ENCODE results near the gene MRPL12. TPM values are rescaled to one million over a fixed set of nuclear protein-coding genes. Genes with fewer than 3 reads are reported as not detected.

MRPL12 gene
- total RNA-seq (10 to 100 TPM; 21.9 to 25.6 TPM), polyA plus RNA-seq (10 to 100 TPM; 42.5 to 47.5 TPM)

DNA sequence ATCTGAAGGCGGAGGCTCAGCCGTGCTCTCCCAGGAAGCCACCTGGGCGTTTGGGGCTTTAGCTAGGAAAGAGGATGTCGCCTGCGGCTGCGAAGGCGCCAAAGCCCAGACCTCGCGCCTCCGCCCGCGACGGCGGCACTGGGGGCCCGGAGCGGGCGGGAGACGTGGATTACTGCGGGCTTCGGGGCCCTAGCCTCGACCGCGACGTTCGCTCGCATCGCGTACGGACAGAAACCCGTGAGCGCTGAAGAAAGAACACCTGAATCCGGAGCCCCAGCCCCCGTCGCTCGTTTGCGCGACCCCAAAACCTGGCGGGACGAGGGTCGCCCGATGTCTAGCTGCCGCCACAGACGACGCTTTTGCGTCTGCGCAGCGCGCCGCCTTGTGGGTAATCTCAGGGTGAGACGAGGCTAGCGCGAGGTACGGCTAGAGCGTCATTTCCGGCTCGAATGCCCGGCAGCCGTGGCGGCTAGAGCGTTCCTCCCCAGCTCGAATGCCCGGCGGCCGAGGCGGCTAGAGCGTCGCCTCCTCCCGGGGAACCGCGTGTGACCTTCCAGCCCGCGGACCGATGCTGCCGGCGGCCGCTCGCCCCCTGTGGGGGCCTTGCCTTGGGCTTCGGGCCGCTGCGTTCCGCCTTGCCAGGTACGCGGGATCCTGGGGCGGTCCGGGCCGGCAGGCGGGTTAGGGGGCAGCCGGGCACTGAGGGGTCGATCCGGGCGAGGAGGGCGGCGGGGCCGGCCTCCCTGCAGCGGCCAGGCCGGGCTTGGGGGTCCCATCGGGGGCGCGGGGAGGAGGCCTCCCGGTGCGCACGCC, at the start of gene MRPL12:
Gene MRPL12, plus strand, starts transcription at position 434 of the 813 bp plus-strand sequence. Its CDS starts 135 bp downstream, at position 569.
- Mint-ChIP-seq H3K27ac (peak within 1 kb of the TSS; percentile 92 to 97 (median 94)), H3K4me1 (peaks cover 8 to 40% (median 26%) of the 10 kb centered on the region in 4 donors), H3K9me3 (peaks cover 0 to 1% (median 0%) of the 10 kb centered on the region in 8 donors), H3K4me3 (peak within 1 kb of the TSS; percentile 87 to 94 (median 90)), H3K27me3 (no peaks in the 10 kb centered on the region), H3K36me3 (peaks cover 9 to 48% of the 10 kb centered on the region in 2 donors)
- POLR2A ChIA-PET (ENCODE audit: partially characterized antibody): interaction anchor here (0.7 to 4.7 kb wide), 17 partner anchors 8 to 631 kb away, joined by 3 to 67 read pairs (median 4); partner anchors contain the start of genes ACTG1, ARHGDIA, ARL16 and CCDC137
- CTCF ChIA-PET (ENCODE audit: partially characterized antibody): interaction anchor here (1.4 to 2.3 kb wide), 2 partner anchors 28 to 227 kb away, joined by 4 to 9 read pairs; no protein-coding TSS in a partner anchor
- intact Hi-C loops (cut with micrococcal nuclease): loop anchor here (1.0 to 5.0 kb wide), 4 partner anchors 9 to 158 kb away; partner anchors contain the start of genes ARL16, CCDC137, OXLD1 and P4HB
- Histone ChIP-seq H3K27ac (ENCODE audit: low read depth, low read length) (peak within 1 kb of the TSS; percentile 87), H3K27me3 (ENCODE audit: insufficient read depth, low read length) (no peaks in the 10 kb centered on the region), H3K36me3 (ENCODE audit: insufficient read depth, low read length) (peaks cover 18% of the 10 kb centered on the region), H3K4me1 (ENCODE audit: insufficient read depth, low read length) (peaks cover 32% of the 10 kb centered on the region), H3K9me3 (ENCODE audit: control insufficient read depth in 1 of 2, low read length in 2 of 2) (no peaks in the 10 kb centered on the region), H3K4me3 (ENCODE audit: low read length in 2 of 2) (peak within 1 kb of the TSS; percentile 61 to 63)
- DNase-seq: peak; percentile 83 to 89 (median 85)

DNA sequence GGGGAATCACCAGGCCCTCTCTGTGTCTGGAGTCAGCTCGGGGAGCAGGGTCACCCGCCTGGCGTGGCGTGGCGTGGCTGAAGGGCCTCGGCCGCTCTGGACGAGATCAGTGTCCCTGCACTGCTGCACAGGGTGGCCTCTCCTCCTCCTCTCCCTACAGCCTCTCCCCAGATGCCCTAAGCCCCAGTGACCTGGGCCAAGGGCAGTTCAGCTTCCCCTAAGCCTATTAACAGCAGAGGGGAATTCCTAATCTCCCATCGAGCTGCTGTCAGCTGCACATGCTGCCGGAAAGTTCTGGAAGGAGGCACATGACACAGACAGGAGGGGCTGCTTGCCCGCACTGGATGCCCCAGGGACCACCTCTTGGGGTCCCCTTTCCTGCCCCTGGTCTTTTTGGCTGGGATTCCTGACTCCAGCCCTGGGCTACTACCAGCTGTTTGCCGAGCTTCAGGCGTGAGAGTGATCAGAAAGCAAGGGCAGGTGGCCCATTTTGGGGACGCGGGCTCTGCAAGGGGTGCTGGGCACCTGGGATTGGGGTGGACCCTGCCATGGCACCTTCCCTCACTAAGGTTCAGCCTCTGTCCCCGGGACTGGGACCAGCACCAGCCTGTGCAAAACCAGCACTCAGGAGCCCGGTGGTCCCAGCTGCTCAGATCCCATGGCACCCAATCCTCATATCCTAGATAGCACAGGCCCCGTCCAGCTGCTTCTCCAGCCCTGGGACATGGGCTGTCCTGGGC, 47.6 kb upstream of the MRPL12 start:
- Mint-ChIP-seq H3K27me3 (peaks cover 8% of the 10 kb centered on the region in 2 donors), H3K36me3 (no peaks in the 10 kb centered on the region), H3K27ac (no peak overlapping the region), H3K9me3 (no peaks in the 10 kb centered on the region), H3K4me3 (no peak overlapping the region), H3K4me1 (peaks cover 5 to 24% (median 9%) of the 10 kb centered on the region in 4 donors)
- ChIA-PET CTCF (ENCODE audit: partially characterized antibody) (no interaction called here), POLR2A (ENCODE audit: partially characterized antibody) (interaction anchor here (1.1 to 1.2 kb wide), 2 partner anchors 10 to 28 kb away, joined by 3 to 4 read pairs; partner anchors contain the start of genes ARL16 and HGS)
- DNase-seq: no peak
- Histone ChIP-seq H3K4me3 (ENCODE audit: low read length in 2 of 2) (no peak overlapping the region), H3K27ac (ENCODE audit: low read depth, low read length) (no peak overlapping the region), H3K36me3 (ENCODE audit: insufficient read depth, low read length) (no peaks in the 10 kb centered on the region), H3K9me3 (ENCODE audit: control insufficient read depth in 1 of 2, low read length in 2 of 2) (no peaks in the 10 kb centered on the region), H3K4me1 (ENCODE audit: insufficient read depth, low read length) (peaks cover 20% of the 10 kb centered on the region), H3K27me3 (ENCODE audit: insufficient read depth, low read length) (no peaks in the 10 kb centered on the region)
- intact Hi-C loops (cut with micrococcal nuclease): no loop called here

DNA sequence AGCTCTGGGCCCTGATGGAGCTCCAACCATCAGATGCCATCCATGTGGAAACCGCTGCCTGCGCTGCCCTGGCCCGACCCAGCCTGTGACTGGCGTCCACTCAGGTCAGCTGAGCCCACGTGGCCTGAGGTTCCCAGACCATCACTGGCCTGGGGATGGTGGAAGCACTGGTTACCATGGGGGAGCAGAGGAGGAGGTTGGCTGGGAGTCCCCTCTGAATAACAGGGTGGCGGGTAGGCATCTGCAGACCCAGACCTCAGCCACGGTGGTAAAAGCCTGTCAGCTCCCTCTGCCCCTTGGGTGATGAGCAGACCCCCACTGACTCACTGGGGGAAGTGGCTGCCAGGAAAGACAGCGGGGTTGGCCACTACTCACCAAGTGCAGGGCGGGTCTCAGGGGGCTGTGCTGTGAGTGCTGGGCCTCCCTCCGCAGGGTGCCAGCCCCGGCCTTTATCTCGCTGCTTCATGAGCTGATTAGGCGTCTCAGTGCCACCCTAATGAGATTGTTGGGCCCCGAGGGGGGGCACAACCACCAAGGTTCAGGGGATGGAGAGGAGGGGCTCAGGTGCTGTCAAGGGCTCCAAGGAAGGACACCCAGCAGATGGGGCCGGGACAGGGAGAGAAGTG, 46.9 kb upstream of the MRPL12 start, which contains the start of gene PDE6G:
Gene PDE6G, minus strand, starts transcription at position 425 of the 626 bp plus-strand sequence. CDS start 3,237 bp downstream, outside the sequence.
- Histone ChIP-seq H3K9me3 (ENCODE audit: control insufficient read depth in 1 of 2, low read length in 2 of 2) (no peaks in the 10 kb centered on the region), H3K27ac (ENCODE audit: low read depth, low read length) (no peak within 1 kb of the TSS), H3K36me3 (ENCODE audit: insufficient read depth, low read length) (no peaks in the 10 kb centered on the region), H3K4me1 (ENCODE audit: insufficient read depth, low read length) (peaks cover 20% of the 10 kb centered on the region), H3K27me3 (ENCODE audit: insufficient read depth, low read length) (no peaks in the 10 kb centered on the region), H3K4me3 (ENCODE audit: low read length in 2 of 2) (no peak within 1 kb of the TSS)
- no peak for DNase-seq
- Mint-ChIP-seq H3K4me3 (peak within 1 kb of the TSS in 2 of 8 donors; percentile 21 to 27), H3K36me3 (no peaks in the 10 kb centered on the region), H3K27me3 (peaks cover 6 to 8% of the 10 kb centered on the region in 2 donors), H3K27ac (peak within 1 kb of the TSS in 3 of 7 donors; percentile 13 to 65 (median 52)), H3K4me1 (peaks cover 5 to 30% (median 9%) of the 10 kb centered on the region in 4 donors), H3K9me3 (no peaks in the 10 kb centered on the region)
- CTCF ChIA-PET (ENCODE audit: partially characterized antibody): no interaction called here
- POLR2A ChIA-PET (ENCODE audit: partially characterized antibody): interaction anchor here (1.1 to 1.2 kb wide), 3 partner anchors 9 to 27 kb away, joined by 3 to 4 read pairs (median 3); partner anchors contain the start of genes ARL16, CCDC137, HGS and OXLD1
- intact Hi-C loops (cut with micrococcal nuclease): no loop called here

DNA sequence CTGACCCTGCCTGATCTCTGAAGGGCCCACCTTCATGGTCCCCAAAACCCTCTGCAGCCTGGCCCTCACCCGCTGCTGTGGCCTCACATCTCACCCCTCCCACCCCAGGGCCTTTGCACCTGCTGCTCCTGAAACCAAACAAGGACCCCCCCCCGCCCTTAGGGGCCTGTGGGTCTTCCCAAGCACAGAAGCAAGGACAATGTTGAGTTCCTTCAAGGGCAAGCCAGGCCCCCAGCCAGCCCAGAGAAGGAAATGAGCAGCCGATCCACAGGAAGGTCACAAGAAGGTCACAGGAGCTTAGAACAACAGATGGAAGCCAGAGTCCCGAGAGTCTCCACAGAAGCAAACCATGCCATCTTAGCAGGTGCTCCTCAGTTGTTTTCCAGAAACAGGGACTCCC, 46.3 kb upstream of the MRPL12 start:
- Histone ChIP-seq H3K4me1 (ENCODE audit: insufficient read depth, low read length) (peaks cover 22% of the 10 kb centered on the region), H3K36me3 (ENCODE audit: insufficient read depth, low read length) (no peaks in the 10 kb centered on the region), H3K27me3 (ENCODE audit: insufficient read depth, low read length) (no peaks in the 10 kb centered on the region), H3K9me3 (ENCODE audit: control insufficient read depth in 1 of 2, low read length in 2 of 2) (no peaks in the 10 kb centered on the region), H3K27ac (ENCODE audit: low read depth, low read length) (no peak overlapping the region), H3K4me3 (ENCODE audit: low read length in 2 of 2) (no peak overlapping the region)
- DNase-seq: no peak
- Mint-ChIP-seq H3K4me3 (no peak overlapping the region), H3K36me3 (no peaks in the 10 kb centered on the region), H3K27ac (peak overlapping the region in 2 of 7 donors; percentile 13 to 65), H3K9me3 (no peaks in the 10 kb centered on the region), H3K27me3 (peaks cover 4 to 5% of the 10 kb centered on the region in 2 donors), H3K4me1 (peaks cover 3 to 31% (median 7%) of the 10 kb centered on the region in 4 donors)
- ChIA-PET CTCF (ENCODE audit: partially characterized antibody) (no interaction called here), POLR2A (ENCODE audit: partially characterized antibody) (interaction anchor here (1.1 kb wide), 1 partner anchor 10 kb away, joined by 3 read pairs; the partner anchor contains the start of genes CCDC137 and OXLD1)
- intact Hi-C loops (cut with micrococcal nuclease): no loop called here

DNA sequence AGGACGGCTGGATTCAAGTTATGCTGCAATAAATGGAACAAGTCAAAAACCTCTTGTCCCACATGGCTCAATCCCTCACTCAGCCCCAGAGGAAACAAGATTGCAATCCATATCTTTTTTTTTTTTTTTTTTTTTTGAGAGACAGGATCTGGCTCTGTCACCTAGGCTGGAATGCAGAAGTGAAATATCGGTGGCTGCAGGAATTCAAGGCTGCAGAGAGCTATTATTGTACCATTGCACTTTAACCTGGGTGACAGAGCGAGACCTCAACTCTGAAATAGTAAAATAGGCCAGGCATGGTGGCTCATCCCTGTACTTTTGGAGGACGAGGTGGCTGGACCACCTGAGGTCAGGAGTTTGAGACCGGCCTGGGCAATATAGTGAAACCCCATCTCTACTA, 44.1 kb upstream of the MRPL12 start:
- Histone ChIP-seq H3K9me3 (ENCODE audit: control insufficient read depth in 1 of 2, low read length in 2 of 2) (no peaks in the 10 kb centered on the region), H3K36me3 (ENCODE audit: insufficient read depth, low read length) (no peaks in the 10 kb centered on the region), H3K27ac (ENCODE audit: low read depth, low read length) (no peak overlapping the region), H3K27me3 (ENCODE audit: insufficient read depth, low read length) (no peaks in the 10 kb centered on the region), H3K4me1 (ENCODE audit: insufficient read depth, low read length) (peaks cover 36% of the 10 kb centered on the region), H3K4me3 (ENCODE audit: low read length in 2 of 2) (no peak overlapping the region)
- H3K36me3 Mint-ChIP-seq: no peaks in the 10 kb centered on the region
- CTCF ChIA-PET (ENCODE audit: partially characterized antibody): interaction anchor here (0.7 kb wide), 1 partner anchor 157 kb away, joined by 4 read pairs; no protein-coding TSS in a partner anchor
- no peak overlapping the region for H3K27ac Mint-ChIP-seq
- H3K4me3 Mint-ChIP-seq: no peak overlapping the region
- H3K9me3 Mint-ChIP-seq: no peaks in the 10 kb centered on the region
- POLR2A ChIA-PET (ENCODE audit: partially characterized antibody): no interaction called here
- intact Hi-C loops (cut with micrococcal nuclease): no loop called here
- H3K4me1 Mint-ChIP-seq: peaks cover 3 to 36% (median 10%) of the 10 kb centered on the region in 4 donors
- H3K27me3 Mint-ChIP-seq: no peaks in the 10 kb centered on the region
- DNase-seq: no peak

DNA sequence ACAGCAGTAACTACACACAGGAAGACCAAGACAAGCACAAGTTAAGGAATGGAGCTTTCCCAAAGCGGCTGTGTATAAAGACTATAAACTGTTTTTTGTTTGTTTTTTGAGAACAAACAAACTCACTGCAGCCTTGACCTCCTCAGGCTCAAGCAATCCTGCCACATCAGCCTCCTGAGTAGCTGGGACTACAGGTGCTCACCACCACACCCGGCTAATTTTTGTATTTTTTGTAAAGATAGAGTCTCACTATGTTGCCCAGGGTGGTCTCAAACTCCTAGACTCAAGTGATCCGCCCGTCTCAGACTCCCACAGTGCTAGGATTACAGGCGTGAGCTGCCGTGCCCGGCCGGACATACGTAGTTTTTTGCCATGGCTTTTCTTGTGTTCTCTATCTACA, 42.7 kb upstream of the MRPL12 start:
- H3K27ac Mint-ChIP-seq: peak overlapping the region in 3 of 7 donors; percentile 29 to 57 (median 37)
- DNase-seq: no peak
- Histone ChIP-seq H3K36me3 (ENCODE audit: insufficient read depth, low read length) (no peaks in the 10 kb centered on the region), H3K27ac (ENCODE audit: low read depth, low read length) (no peak overlapping the region), H3K4me3 (ENCODE audit: low read length in 2 of 2) (no peak overlapping the region), H3K9me3 (ENCODE audit: control insufficient read depth in 1 of 2, low read length in 2 of 2) (no peaks in the 10 kb centered on the region), H3K27me3 (ENCODE audit: insufficient read depth, low read length) (no peaks in the 10 kb centered on the region), H3K4me1 (ENCODE audit: insufficient read depth, low read length) (peaks cover 50% of the 10 kb centered on the region)
- intact Hi-C loops (cut with micrococcal nuclease): no loop called here
- POLR2A ChIA-PET (ENCODE audit: partially characterized antibody): no interaction called here
- H3K27me3 Mint-ChIP-seq: no peaks in the 10 kb centered on the region
- H3K4me1 Mint-ChIP-seq: peaks cover 3 to 49% (median 15%) of the 10 kb centered on the region in 4 donors
- no peaks in the 10 kb centered on the region for H3K36me3 Mint-ChIP-seq
- CTCF ChIA-PET (ENCODE audit: partially characterized antibody): no interaction called here
- no peak overlapping the region for H3K4me3 Mint-ChIP-seq
- no peaks in the 10 kb centered on the region for H3K9me3 Mint-ChIP-seq
